Caki2 (cell line): ENCODE results near the gene PDE4D. TPM values are rescaled to one million over a fixed set of nuclear protein-coding genes. Genes with fewer than 3 reads are reported as not detected.
A peak's percentile ranks its signal among the peaks of the same experiment; 100 is the strongest.
"Not testable (repeated sequence)": the region's sequence is repeated elsewhere in the genome, so short reads cannot be mapped to it uniquely, and the experiment has no call there.

ENCODE experiments used
- DNase-seq: peaks from one replicate; pipeline ENCODE4 v3.0.0-alpha.2; 2015; ENCODE audit warnings: low read depth
- in situ Hi-C: cut with HindIII; loops from 2 replicates; pipeline ENCODE4 v1.10.0; 2016; ENCODE audit warnings: low sequenced_read_pairs, low pct_unique_long_range_greater_than_20kb, mixed read lengths
- total RNA-seq: library from RNA; depleted of rRNA; stranded (reverse); fragments of >200 nt; shearing (Covaris generic); gene quantifications from 2 replicates; pipeline ENCODE4 v1.2.3, GENCODE V29; 2014; ENCODE audit warnings: low replicate concordance

PDE4D gene
- total RNA-seq, 1 experiment from 2014 or later: 19.4 TPM

- peak; percentile 42 for DNase-seq
- in situ Hi-C loops: no loop called here
These were observed 132.7 kb downstream of the PDE4D start for GRCh38 chr5:59760785-59761348.

- in situ Hi-C loops: no loop called here
- DNase-seq: peak; percentile 75
These were observed 133.8 kb downstream of the PDE4D start for GRCh38 chr5:59759600-59760351.

- in situ Hi-C loops: no loop called here
- DNase-seq: no peak
These were observed 135.0 kb downstream of the PDE4D start for GRCh38 chr5:59758566-59758965.

- DNase-seq: peak; percentile 59
- in situ Hi-C loops: no loop called here
These were observed 136.1 kb downstream of the PDE4D start for GRCh38 chr5:59757442-59757841.

- in situ Hi-C loops: no loop called here
- peak; percentile 87 for DNase-seq
These were observed 137.0 kb downstream of the PDE4D start for GRCh38 chr5:59756373-59757035.

- in situ Hi-C loops: no loop called here
- no peak for DNase-seq
These were observed 138.1 kb downstream of the PDE4D start for GRCh38 chr5:59755476-59755875.

- in situ Hi-C loops: no loop called here
These were observed 139.9 kb downstream of the PDE4D start for GRCh38 chr5:59753599-59753998.

GRCh38 chr5:59749782-59750520, 143.6 kb downstream of the PDE4D start:
- in situ Hi-C loops: no loop called here
- no peak for DNase-seq

More at GRCh38 chr5:59753599-59753998, 139.9 kb downstream of the PDE4D start:
- no peak for DNase-seq

GRCh38 chr5:59748036-59748663, 145.4 kb downstream of the PDE4D start:
- in situ Hi-C loops, DNase-seq: not testable (repeated sequence)

- DNase-seq: peak; percentile 85
- in situ Hi-C loops: no loop called here
These were observed 147.2 kb downstream of the PDE4D start for GRCh38 chr5:59746241-59746765.

GRCh38 chr5:59745415-59745863, 148.1 kb downstream of the PDE4D start:
- no peak for DNase-seq
- in situ Hi-C loops: no loop called here

GRCh38 chr5:59744531-59744992, 149.0 kb downstream of the PDE4D start:
- in situ Hi-C loops: no loop called here
- peak; percentile 44 for DNase-seq

- no peak for DNase-seq
- in situ Hi-C loops: no loop called here
These were observed 151.9 kb downstream of the PDE4D start for GRCh38 chr5:59741599-59741998.

- in situ Hi-C loops: no loop called here
- no peak for DNase-seq
These were observed 155.5 kb downstream of the PDE4D start for GRCh38 chr5:59738024-59738423.

GRCh38 chr5:59732806-59733205, 160.7 kb downstream of the PDE4D start:
- no peak for DNase-seq
- in situ Hi-C loops: no loop called here

- in situ Hi-C loops: no loop called here
- no peak for DNase-seq
These were observed 161.2 kb downstream of the PDE4D start for GRCh38 chr5:59732301-59732700.

- DNase-seq: no peak
- in situ Hi-C loops: no loop called here
These were observed 161.7 kb downstream of the PDE4D start for GRCh38 chr5:59731809-59732208.

GRCh38 chr5:59729820-59730219, 163.7 kb downstream of the PDE4D start:
- in situ Hi-C loops: no loop called here

More at GRCh38 chr5:59729820-59730219, 163.7 kb downstream of the PDE4D start:
- DNase-seq: no peak
